NOMO-1 treated with DMSO at 0.1 percent for 48 hours (cell line): ENCODE measurements around the gene RPEL1.

Experiments
- DNase-seq: peaks from one replicate; lab custom pipeline; 2025; ENCODE audit not compliant: unreplicated experiment; lab: John Stamatoyannopoulos, UW

RPEL1 gene

GRCh38 chr10:103278537-103278823 is 32.8 kb downstream of the RPEL1 start:
- DNase-seq = no peak

GRCh38 chr10:103278862-103279298 is 33.2 kb downstream of the RPEL1 start:
- no peak for DNase-seq

GRCh38 chr10:103280031-103280430 is 34.3 kb downstream of the RPEL1 start:
- no peak for DNase-seq

GRCh38 chr10:103280506-103280905 is 34.8 kb downstream of the RPEL1 start:
- DNase-seq = no peak

GRCh38 chr10:103281753-103282152 is 36.1 kb downstream of the RPEL1 start:
- no peak for DNase-seq

GRCh38 chr10:103282961-103283360 is 37.3 kb downstream of the RPEL1 start:
- DNase-seq = no peak

GRCh38 chr10:103284170-103284569 is 38.5 kb downstream of the RPEL1 start:
- peak; percentile 80 for DNase-seq

- no peak for DNase-seq
Measured at GRCh38 chr10:103287992-103288391, 42.3 kb downstream of the RPEL1 start.

- DNase-seq = no peak
Measured at GRCh38 chr10:103291588-103291987, 45.9 kb downstream of the RPEL1 start.

- DNase-seq = no peak
Measured at GRCh38 chr10:103295374-103296015, 49.8 kb downstream of the RPEL1 start.
